GM23338 (cell line): ENCODE results near the gene ADGRV1. TPM values are rescaled to one million over a fixed set of nuclear protein-coding genes. Genes with fewer than 3 reads are reported as not detected.

ENCODE experiments used
- ATAC-seq: fragments of 200-7000 bp; cut with Tn5 transposase; 3 replicates; pipeline ENCODE4 v1.9.1; 2020
- DNase-seq: peaks from one replicate; pipeline ENCODE4 v3.0.0-alpha.2; 2015; ENCODE audit warnings: low spot score
- H2AFZ ChIP-seq: fragments of 200-600 bp; sonication (generic); 2 replicates; pipeline ENCODE4 v1.8.0; 2016; ENCODE audit warnings: antibody characterized with exemption, mild to moderate bottlenecking, moderate library complexity
- H3F3A ChIP-seq: fragments of 200-600 bp; sonication (generic); replicated peaks from 2 replicates; pipeline ENCODE4 v1.8.0; 2017; ENCODE audit warnings: antibody characterized with exemption, mixed run types, low read depth
- H3K27ac ChIP-seq: fragments of 200-600 bp; sonication (generic); 2 replicates; pipeline ENCODE4 v1.6.1; 2016; ENCODE audit warnings: low read depth
- H3K27me3 ChIP-seq: fragments of 200-600 bp; sonication (generic); 2 replicates; pipeline ENCODE4 v1.8.0; 2016; ENCODE audit warnings: mild to moderate bottlenecking, mixed run types, moderate library complexity; ENCODE audit not compliant: insufficient read depth
- H3K36me3 ChIP-seq: fragments of 200-600 bp; sonication (generic); 2 replicates; pipeline ENCODE4 v1.8.0; 2016; ENCODE audit warnings: mild to moderate bottlenecking; ENCODE audit not compliant: insufficient read depth
- H3K4me1 ChIP-seq: fragments of 200-600 bp; sonication (generic); 2 replicates; pipeline ENCODE4 v1.8.0; 2016; ENCODE audit warnings: mild to moderate bottlenecking, moderate library complexity; ENCODE audit not compliant: insufficient read depth
- H3K4me2 ChIP-seq: fragments of 200-600 bp; sonication (generic); 2 replicates; pipeline ENCODE4 v1.7.1; 2017; ENCODE audit warnings: mixed run types
- H3K4me3 ChIP-seq: fragments of 200-600 bp; sonication (generic); 2 replicates; pipeline ENCODE4 v1.6.1; 2016; ENCODE audit warnings: mixed run types
- H3K79me2 ChIP-seq: fragments of 200-600 bp; sonication (generic); replicated peaks from 2 replicates; pipeline ENCODE4 v1.8.0; 2017; ENCODE audit warnings: mild to moderate bottlenecking; ENCODE audit not compliant: insufficient read depth
- H3K9me2 ChIP-seq: fragments of 200-600 bp; sonication (generic); 2 replicates; pipeline ENCODE4 v1.8.0; 2017; ENCODE audit not compliant: insufficient read depth
- H4K20me1 ChIP-seq: fragments of 200-600 bp; sonication (generic); replicated peaks from 2 replicates; pipeline ENCODE4 v1.8.0; 2017; ENCODE audit warnings: mild to moderate bottlenecking; ENCODE audit not compliant: insufficient read depth
- H3K27ac Mint-ChIP-seq: 2 replicates; pipeline ENCODE4 v1.8.0; 2020; ENCODE audit warnings: inconsistent platforms, mild to moderate bottlenecking, moderate library complexity, mixed read lengths
- H3K27me3 Mint-ChIP-seq: 3 replicates; pipeline ENCODE4 v1.8.0; 2022; ENCODE audit warnings: low read depth, mild to moderate bottlenecking, moderate library complexity, mixed read lengths, inconsistent platforms; ENCODE audit not compliant: insufficient read depth, poor library complexity
- H3K36me3 Mint-ChIP-seq: 3 replicates; pipeline ENCODE4 v1.8.0; 2021; ENCODE audit warnings: low read depth, mild to moderate bottlenecking, inconsistent platforms, moderate library complexity, mixed read lengths
- H3K4me1 Mint-ChIP-seq: 3 replicates; pipeline ENCODE4 v1.8.0; 2020; ENCODE audit warnings: mild to moderate bottlenecking, inconsistent platforms, mixed read lengths
- H3K4me3 Mint-ChIP-seq: 3 replicates; pipeline ENCODE4 v1.8.0; 2021; ENCODE audit warnings: moderate library complexity, mild to moderate bottlenecking, inconsistent platforms, mixed read lengths
- H3K9me3 Mint-ChIP-seq: 3 replicates; pipeline ENCODE4 v1.8.0; 2020; ENCODE audit warnings: moderate library complexity, mild to moderate bottlenecking, inconsistent platforms, mixed read lengths
- CREB1 ChIP-seq: fragments of 250-450 bp; sonication (Bioruptor Pico); IDR thresholded peaks from 2 replicates; pipeline ENCODE4 v1.5.0; 2020; ENCODE audit warnings: low read depth, mild to moderate bottlenecking, moderate library complexity
- CTCF ChIP-seq, 2 experiments: fragments of 200-600 bp in 1 of 2; sonication (generic) in 1 of 2; conservative IDR thresholded peaks; 2 replicates each; pipeline versions ENCODE4 v1.5.1 to v1.6.1; 2016 to 2017; ENCODE audit warnings: antibody characterized with exemption in 2 of 2, low read depth in 2 of 2, mild to moderate bottlenecking in 2 of 2, moderate library complexity in 1 of 2
- ETS1 ChIP-seq: IDR thresholded peaks from 2 replicates; pipeline ENCODE4 v1.6.1; 2016; ENCODE audit warnings: antibody characterized with exemption
- EZH2 ChIP-seq: fragments of 200-600 bp; sonication (generic); IDR thresholded peaks from one replicate; pipeline ENCODE4 v1.8.0; 2017; ENCODE audit warnings: antibody characterized with exemption, mild to moderate bottlenecking, low read depth; ENCODE audit not compliant: unreplicated experiment
- EZH2phosphoT487 ChIP-seq: fragments of 200-600 bp; sonication (generic); IDR thresholded peaks from one replicate; pipeline ENCODE4 v1.8.1; 2018; ENCODE audit warnings: antibody characterized with exemption; ENCODE audit not compliant: unreplicated experiment
- JUNB ChIP-seq: IDR thresholded peaks from one replicate; pipeline ENCODE4 v1.6.1; 2016; ENCODE audit warnings: antibody characterized with exemption; ENCODE audit not compliant: unreplicated experiment
- NANOG ChIP-seq: IDR thresholded peaks from 2 replicates; pipeline ENCODE4 v1.6.1; 2016; ENCODE audit warnings: antibody characterized with exemption, borderline replicate concordance
- STAT1 ChIP-seq: IDR thresholded peaks from one replicate; pipeline ENCODE4 v1.6.1; 2016; ENCODE audit warnings: antibody characterized with exemption; ENCODE audit not compliant: unreplicated experiment
- ZNF114 ChIP-seq: fragments of 250-450 bp; sonication (Bioruptor Pico); IDR thresholded peaks from 2 replicates; pipeline ENCODE4 v1.5.0; 2020; ENCODE audit warnings: mild to moderate bottlenecking, moderate library complexity
- ZNF331 ChIP-seq: fragments of 250-450 bp; sonication (Bioruptor Pico); IDR thresholded peaks from 2 replicates; pipeline ENCODE4 v1.5.0; 2020; ENCODE audit warnings: low read depth, mild to moderate bottlenecking, moderate library complexity
- ZNF462 ChIP-seq: fragments of 250-450 bp; sonication (Bioruptor Pico); IDR thresholded peaks from 2 replicates; pipeline ENCODE4 v1.5.0; 2020; ENCODE audit warnings: mild to moderate bottlenecking, moderate library complexity
- polyA plus RNA-seq: library from polyadenylated mRNA; unstranded; fragments of >200 nt; fragmentation: Nextera tagmentation; extraction: Ambion mirVana; gene quantifications from 2 replicates; pipeline ENCODE4 v1.2.1, GENCODE V29; 2016
- total RNA-seq: library from RNA; depleted of rRNA; stranded (reverse); fragments of >200 nt; shearing (Covaris generic); gene quantifications from 2 replicates; pipeline ENCODE4 v1.2.3, GENCODE V29; 2014

Gene ADGRV1
- total and polyA plus RNA-seq, 2 experiments from 2014 or later: 46.1 to 149 TPM

GRCh38 chr5:90934091-90934719, 375.6 kb downstream of the ADGRV1 start:
- H3K27ac Mint-ChIP-seq: no peak overlapping the region; the same call in 1 of the 2 replicates
- H3K27me3 Mint-ChIP-seq: no peaks in the 10 kb centered on the region
- 0 out of 2 replicates have a peak, but pooled peaks cover 3% of the 10 kb centered on the region for H3K79me2 ChIP-seq
- no peak for TF ChIP-seq EZH2
- H3K4me3 Mint-ChIP-seq: no peak overlapping the region
- no peaks in the 10 kb centered on the region for H3K36me3 ChIP-seq
- DNase-seq (no peak), ATAC-seq (no peak)
- H3K9me3 Mint-ChIP-seq: no peaks in the 10 kb centered on the region; the same call in 2 of the 3 replicates
- H4K20me1 ChIP-seq: no peaks in the 10 kb centered on the region
- H3K27ac ChIP-seq: no peak overlapping the region
- H3K9me2 ChIP-seq: no peaks in the 10 kb centered on the region
- H3K4me3 ChIP-seq: no peak overlapping the region
- no peak overlapping the region for H2AFZ ChIP-seq
- H3K4me1 Mint-ChIP-seq: peaks cover 34% of the 10 kb centered on the region
- H3F3A ChIP-seq: no peaks in the 10 kb centered on the region
- no peaks in the 10 kb centered on the region for H3K27me3 ChIP-seq
- peaks cover 13% of the 10 kb centered on the region; the same call in 1 of the 2 replicates for H3K4me1 ChIP-seq
- no peak overlapping the region for H3K4me2 ChIP-seq
- peaks cover 9% of the 10 kb centered on the region for H3K36me3 Mint-ChIP-seq

- ATAC-seq: no peak
- H3K27ac Mint-ChIP-seq: no peak overlapping the region
- TF ChIP-seq JUNB (no peak), ZNF462 (CRISPR knock-in tag) (no peak), STAT1 (no peak), ZNF331 (CRISPR knock-in tag) (no peak), EZH2 (no peak), NANOG (no peak), EZH2phosphoT487 (no peak), CREB1 (CRISPR knock-in tag) (no peak), CTCF (conservative IDR thresholded peaks at IDR 0.05; ENCODE audit: low read depth in 2 of 2) (no peak), ETS1 (no peak), ZNF114 (CRISPR knock-in tag) (no peak)
These were observed 376.1 kb downstream of the ADGRV1 start for GRCh38 chr5:90934738-90935137.

More at GRCh38 chr5:90934738-90935137, 376.1 kb downstream of the ADGRV1 start:
- Mint-ChIP-seq H3K4me1 (peaks cover 36% of the 10 kb centered on the region), H3K9me3 (no peaks in the 10 kb centered on the region), H3K27me3 (no peaks in the 10 kb centered on the region), H3K36me3 (peaks cover 5% of the 10 kb centered on the region; the same call in 1 of the 3 replicates), H3K4me3 (no peak overlapping the region)
- H3K4me2 ChIP-seq: no peak overlapping the region
- no peak overlapping the region for H3K4me3 ChIP-seq
- no peaks in the 10 kb centered on the region for H4K20me1 ChIP-seq
- H3K36me3 ChIP-seq: no peaks in the 10 kb centered on the region
- H3K9me2 ChIP-seq: no peaks in the 10 kb centered on the region
- H2AFZ ChIP-seq: no peak overlapping the region
- DNase-seq: no peak
- H3K27ac ChIP-seq: no peak overlapping the region
- H3F3A ChIP-seq: no peaks in the 10 kb centered on the region
- no peaks in the 10 kb centered on the region for H3K27me3 ChIP-seq
- peaks cover 10% of the 10 kb centered on the region; the same call in 1 of the 2 replicates for H3K4me1 ChIP-seq
- H3K79me2 ChIP-seq: 0 out of 2 replicates have a peak, but pooled peaks cover 3% of the 10 kb centered on the region
